DMS153 treated with DMSO at 0.1 percent for 48 hours (cell line): ENCODE measurements around the gene ERGIC1.
"Not testable (repeated sequence)": the region's sequence is repeated elsewhere in the genome, so short reads cannot be mapped to it uniquely, and the experiment has no call there.

Source experiments
- DNase-seq: peaks from one replicate; lab custom pipeline; 2025; ENCODE audit not compliant: unreplicated experiment; lab: John Stamatoyannopoulos, UW

Gene ERGIC1

DNA sequence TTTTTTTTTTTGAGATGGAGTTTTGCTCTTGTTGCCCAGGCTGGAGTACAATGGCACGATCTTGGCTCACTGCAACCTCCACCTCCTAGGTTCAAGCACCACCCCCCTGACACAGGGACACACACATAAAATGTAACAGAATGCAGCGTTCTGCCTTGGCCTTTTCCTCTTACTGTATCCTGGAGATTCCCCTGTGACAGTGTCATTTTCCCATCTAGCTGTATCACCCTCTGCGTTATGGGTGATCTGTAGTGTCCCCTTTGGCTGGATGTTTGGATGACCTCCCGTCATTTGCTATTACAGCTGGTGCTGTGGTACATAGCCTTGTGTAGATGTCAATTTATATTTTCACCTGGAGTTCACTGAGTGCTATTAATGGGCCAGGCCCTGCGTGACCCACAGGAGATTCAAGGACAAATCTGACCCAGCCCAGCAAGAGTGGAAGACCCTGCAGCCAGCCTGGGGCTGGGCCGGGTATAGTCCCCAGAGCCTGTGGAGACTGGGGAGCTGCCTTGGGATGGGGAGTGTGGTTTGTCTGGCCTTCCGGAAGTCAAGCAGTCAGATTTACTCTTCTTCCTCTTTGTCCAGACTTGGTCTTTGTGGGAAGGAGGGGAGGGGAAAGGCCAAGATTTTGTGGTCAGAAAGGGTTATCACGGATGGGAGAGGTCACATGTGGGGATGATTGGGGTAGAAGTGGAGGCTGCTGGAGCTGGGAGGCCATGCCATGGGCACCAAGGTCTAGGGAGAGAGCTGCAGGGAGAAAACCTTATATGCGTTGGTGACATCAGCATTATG is 43.6 kb downstream of the ERGIC1 start:
- no peak for DNase-seq

- DNase-seq = no peak
Observed at GRCh38 chr5:172878585-172878932, 44.5 kb downstream of the ERGIC1 start.

- no peak for DNase-seq
Observed at GRCh38 chr5:172878933-172879752, 45.1 kb downstream of the ERGIC1 start.

DNA sequence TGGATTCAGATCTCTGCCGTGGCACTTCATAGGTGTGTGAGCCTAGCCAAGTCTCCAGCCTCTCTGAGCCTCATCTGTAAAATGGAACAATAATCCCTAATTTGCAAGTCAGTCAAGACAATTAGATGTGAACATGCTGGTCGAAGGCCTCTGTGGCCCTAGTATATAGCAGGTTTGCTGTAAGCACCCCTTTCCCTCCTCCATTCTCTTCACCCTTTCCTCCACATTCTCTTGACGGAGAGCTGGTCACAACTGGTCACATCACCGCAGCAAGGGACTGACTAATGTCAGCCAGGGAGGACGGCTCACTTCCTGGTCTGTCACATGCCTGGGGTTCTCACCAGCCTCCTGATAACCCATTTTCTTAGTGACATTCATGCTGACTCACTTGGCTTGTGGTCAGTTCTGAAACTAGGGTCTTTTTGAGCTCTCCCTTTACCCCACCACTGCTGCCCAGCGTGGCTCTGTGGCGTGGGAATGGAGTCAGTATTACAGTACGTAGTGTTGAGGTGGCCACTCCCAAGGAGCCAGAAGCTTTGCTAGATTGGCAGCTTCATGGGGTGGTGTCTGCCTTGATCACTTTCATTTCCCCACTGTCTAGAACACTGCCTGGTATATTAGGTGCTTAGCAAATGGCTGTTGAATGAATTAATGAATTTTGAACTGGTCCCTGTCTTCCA is 47.8 kb downstream of the ERGIC1 start:
- no peak for DNase-seq

GRCh38 chr5:172883066-172883465 is 49.0 kb downstream of the ERGIC1 start:
- no peak for DNase-seq

DNA sequence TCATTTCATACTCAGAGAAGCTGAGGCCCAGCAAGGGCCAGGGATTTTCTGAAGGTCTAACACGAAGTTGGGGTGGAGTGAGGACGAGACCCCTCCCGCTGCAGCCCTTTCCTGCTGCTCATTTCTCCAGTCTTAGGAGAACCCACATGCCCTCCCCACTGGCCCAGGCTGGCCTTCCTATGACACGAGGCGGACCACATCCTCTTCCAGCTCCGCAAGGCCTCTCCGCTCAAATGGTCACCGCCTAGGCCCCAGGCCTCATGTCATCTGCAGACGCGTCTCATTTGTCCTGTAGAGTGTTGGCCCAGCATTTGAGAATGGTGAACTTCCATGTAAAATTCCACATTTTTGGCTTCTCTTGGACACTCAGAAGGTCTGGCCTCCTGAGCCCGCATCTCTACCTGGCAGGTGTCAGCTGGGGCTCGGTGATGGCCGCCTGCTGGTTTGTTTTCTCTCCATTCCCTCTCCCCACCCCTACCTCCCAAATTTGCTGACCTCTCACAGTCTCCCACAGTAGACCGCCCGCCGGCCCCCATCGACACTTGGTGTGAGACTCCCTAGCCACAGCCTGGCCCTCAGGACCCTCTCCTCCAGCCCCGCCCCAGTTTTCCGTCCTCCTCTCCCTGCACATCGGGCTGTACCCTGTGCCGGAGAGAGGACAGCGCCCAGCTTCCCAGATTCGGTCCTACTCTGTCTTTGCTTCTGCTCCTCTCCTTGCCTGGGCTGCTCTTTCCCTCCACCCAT is 51.7 kb downstream of the ERGIC1 start:
- DNase-seq = no peak

DNA sequence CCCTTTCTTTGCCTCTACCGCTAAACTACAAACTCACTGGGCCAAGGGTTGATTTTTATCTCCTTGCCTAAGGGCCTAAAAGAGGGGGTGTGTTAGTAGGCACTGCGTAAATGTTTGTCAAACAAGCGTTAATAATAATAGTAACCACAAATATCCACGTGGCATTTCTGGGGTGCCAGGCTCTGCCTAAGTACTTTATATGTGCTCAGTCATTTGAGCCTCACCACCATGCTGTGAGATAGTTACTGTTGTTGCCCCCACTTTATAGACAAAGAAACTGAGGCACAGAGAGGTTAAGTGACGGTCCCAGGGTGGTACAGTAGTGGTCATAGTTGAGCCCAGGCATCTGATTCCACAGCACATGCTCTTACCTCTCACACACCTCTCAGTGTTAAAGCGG is 52.4 kb downstream of the ERGIC1 start:
- no peak for DNase-seq

DNA sequence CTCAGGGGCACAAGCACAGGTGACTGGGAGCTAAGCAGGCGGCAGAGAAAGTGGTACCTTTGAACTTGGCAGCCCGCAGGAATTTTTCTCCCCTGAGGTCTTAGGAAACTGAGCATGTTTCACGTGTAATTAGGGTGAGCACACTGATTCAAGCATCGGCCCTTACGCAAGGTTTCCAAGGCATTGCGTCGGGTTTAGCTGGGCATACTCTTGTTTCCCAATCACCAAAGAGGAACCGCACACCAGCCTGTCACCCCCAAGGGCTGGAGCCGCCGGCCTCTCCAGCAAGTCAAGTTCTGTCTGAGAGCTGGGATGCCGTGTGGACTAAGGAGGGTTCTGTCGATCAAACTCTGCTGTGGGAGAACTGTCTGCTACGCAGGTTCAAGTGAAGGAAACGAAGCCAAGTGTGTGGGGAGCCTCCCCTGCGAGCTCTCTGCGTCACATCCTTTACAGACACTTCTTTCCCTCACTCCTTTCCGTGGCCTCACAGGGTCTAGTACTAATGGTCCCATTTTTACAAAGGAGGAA is 53.0 kb downstream of the ERGIC1 start:
- no peak for DNase-seq

DNA sequence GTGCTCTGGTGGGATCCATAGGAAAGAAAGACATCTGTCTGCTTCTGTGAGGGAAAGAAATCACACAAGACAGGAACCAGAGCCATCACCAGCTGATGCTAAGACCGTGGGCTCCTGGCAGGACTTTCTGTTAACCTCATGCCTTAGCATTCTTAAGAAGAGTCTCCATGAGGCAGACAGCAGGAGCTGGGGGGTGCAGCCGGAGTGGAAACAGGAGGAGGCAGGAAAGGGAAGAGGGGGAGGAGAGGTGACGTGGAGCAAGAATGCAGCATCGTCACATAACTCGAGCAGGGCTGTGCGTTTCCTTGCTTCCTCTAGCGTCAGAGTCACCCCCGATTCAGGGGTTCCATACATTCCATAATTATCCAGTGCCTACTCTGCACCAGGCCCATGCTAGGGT is 53.6 kb downstream of the ERGIC1 start:
- DNase-seq = no peak

- no peak for DNase-seq
Observed at GRCh38 chr5:172890659-172891058, 56.6 kb downstream of the ERGIC1 start.

- DNase-seq = no peak
Observed at GRCh38 chr5:172891716-172892421, 57.8 kb downstream of the ERGIC1 start.

GRCh38 chr5:172892713-172893112 is 58.7 kb downstream of the ERGIC1 start:
- DNase-seq = no peak

DNA sequence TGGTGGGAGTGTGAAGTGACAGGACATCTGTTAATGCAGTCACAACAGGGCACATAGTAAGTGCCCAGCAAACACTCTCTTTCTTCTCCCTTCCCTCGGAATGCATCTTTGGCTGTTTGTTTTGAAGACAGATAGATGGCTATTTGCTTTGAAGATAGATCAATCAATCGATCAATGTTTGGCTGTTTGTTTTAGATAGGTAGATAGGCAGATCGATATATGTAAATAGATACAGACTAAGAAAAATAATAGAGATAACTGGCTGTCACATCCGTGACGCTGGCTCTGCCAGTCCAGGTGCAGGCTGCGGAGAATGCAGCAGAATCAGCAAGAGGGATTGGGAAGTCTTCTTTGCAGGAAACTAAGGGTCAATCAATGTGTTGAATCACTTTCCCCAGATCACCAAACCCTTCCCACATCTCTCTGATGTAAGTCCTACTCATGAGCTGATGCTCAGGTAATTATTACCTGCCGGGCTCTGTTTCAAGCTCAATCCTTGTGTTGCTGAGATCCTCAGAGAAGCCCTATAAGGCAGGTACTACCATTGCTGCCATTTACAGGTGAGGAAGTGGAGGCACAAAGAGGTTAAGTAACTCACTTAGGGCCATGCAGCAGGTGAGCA is 60.8 kb downstream of the ERGIC1 start:
- DNase-seq = no peak

DNA sequence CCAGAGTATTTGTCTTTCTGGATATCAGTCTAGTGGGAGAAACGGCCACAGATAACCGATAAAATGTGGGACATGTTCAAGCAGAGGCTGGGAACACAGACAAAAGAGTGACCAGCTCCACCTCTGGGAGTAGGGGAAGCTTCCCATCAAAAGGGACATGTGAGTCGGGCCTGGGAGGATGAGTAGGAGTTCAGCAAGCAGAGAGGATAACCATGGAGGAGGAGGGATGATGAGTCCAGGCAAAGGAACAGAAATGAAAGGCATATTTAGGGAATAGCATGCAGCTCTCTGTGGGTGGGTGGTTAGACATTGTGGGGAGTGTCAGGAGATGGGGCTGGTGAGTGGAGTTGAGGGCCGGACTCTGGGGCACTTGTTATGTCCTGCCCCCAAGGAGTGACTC is 61.5 kb downstream of the ERGIC1 start:
- DNase-seq = no peak

GRCh38 chr5:172896465-172896864 is 62.4 kb downstream of the ERGIC1 start:
- no peak for DNase-seq

DNA sequence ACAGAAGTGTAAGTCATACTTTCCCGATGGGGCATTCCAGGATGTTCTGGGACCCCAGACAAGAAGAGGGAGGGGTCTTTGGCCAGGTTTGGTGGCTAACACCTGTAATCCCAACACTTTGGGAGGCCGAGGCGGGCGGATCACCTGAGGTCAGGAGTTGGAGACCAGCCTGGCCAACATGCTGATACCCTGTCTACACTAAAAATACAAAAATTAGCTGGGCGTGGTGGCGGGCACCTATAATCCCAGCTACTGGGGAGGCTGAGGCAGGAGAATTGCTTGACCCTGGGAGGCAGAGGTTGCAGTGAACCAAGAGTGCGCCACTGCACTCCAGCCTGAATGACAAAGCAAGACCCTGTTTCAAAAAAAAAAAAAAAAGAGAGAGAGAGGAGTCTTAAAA is 63.0 kb downstream of the ERGIC1 start:
- not testable (repeated sequence) for DNase-seq

GRCh38 chr5:172897481-172898217 is 63.6 kb downstream of the ERGIC1 start:
- no peak for DNase-seq

DNA sequence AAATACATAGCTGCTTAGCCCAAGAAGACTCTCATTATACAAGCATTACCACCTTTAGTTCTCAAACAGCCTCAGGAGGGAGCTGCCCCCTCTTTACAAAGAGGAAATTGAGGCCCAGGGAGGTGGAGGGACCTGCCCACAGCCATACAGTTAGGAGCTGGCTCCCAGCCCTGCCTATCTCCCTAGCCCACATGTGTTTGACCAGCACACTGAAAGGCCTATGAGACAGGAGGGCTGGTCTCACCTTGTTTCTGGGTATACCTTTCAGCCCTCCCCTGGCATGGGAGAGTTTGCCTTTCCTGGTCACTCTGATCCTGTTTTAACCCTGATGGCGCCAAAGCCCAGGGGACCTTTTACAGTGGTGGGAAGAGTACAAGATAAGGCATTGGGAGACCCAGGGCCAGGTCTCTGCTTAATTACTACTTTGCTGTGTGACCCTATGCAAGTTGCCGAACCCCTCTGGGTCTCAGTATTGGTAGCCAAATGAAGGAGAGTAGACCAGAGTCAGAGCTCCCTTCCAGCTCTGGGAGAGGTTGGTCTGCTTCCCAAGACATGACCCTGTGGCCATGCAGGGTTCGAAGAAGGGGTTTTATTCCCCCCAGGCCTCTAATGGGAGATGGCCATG is 64.3 kb downstream of the ERGIC1 start:
- no peak for DNase-seq
